GM12872 (cell line): ENCODE measurements around the gene CELF5.

Experiments
- CTCF ChIP-seq: IDR thresholded peaks from 3 replicates; pipeline ENCODE4 v1.5.1; 2011; ENCODE audit warnings: low read depth, mild to moderate bottlenecking, low read length, moderate library complexity; ENCODE audit not compliant: insufficient read depth

CELF5 gene

GRCh38 chr19:3343619-3344502 is 119.4 kb downstream of the CELF5 start:
- no peak for TF ChIP-seq CTCF

GRCh38 chr19:3344608-3345598 is 120.4 kb downstream of the CELF5 start:
- TF ChIP-seq CTCF = no peak

GRCh38 chr19:3345850-3346460 is 121.5 kb downstream of the CELF5 start:
- TF ChIP-seq CTCF = no peak
